HUES64 (cell line): ENCODE data around the gene LMCD1.

Experiments used
- H3K27ac ChIP-seq: 2 replicates; pipeline ENCODE4 v1.7.0; 2013; ENCODE audit warnings: low read depth, low read length, inconsistent platforms
- H3K27me3 ChIP-seq: 2 replicates; pipeline ENCODE4 v1.6.1; 2013; ENCODE audit warnings: mild to moderate bottlenecking, low read length; ENCODE audit not compliant: insufficient read depth
- H3K36me3 ChIP-seq: 2 replicates; pipeline ENCODE4 v1.6.1; 2013; ENCODE audit warnings: mild to moderate bottlenecking, low read length; ENCODE audit not compliant: insufficient read depth
- H3K4me1 ChIP-seq: 2 replicates; pipeline ENCODE4 v1.6.1; 2013; ENCODE audit warnings: mild to moderate bottlenecking, low read length, moderate library complexity; ENCODE audit not compliant: insufficient read depth
- H3K4me3 ChIP-seq: 2 replicates; pipeline ENCODE4 v1.5.1; 2013; ENCODE audit warnings: mild to moderate bottlenecking, low read length, moderate library complexity
- H3K9ac ChIP-seq: 2 replicates; pipeline ENCODE4 v1.6.1; 2013; ENCODE audit warnings: mild to moderate bottlenecking, low read depth, low read length
- H3K9me3 ChIP-seq: 2 replicates; pipeline ENCODE4 v1.6.1; 2013; ENCODE audit warnings: low read depth, low read length; ENCODE audit not compliant: insufficient read depth
- WGBS: fragments of 150-250, 120-280 bp; methylation state at CpG from one replicate; pipeline ENCODE4 v1.1.7; 2013; ENCODE audit warnings: missing lambda C conversion rate; 5-methylcytosine and 5-hydroxymethylcytosine counted together

LMCD1 gene

GRCh38 chr3:8506571-8507061, 5.0 kb downstream of the LMCD1 start:
- Histone ChIP-seq H3K27me3 (no peaks in the 10 kb centered on the region), H3K4me1 (peaks cover 33% of the 10 kb centered on the region), H3K36me3 (peaks cover 7% of the 10 kb centered on the region; the same call in 1 of the 2 replicates), H3K27ac (no peak overlapping the region), H3K9ac (no peak overlapping the region), H3K9me3 (no peaks in the 10 kb centered on the region), H3K4me3 (no peak overlapping the region)
- 95% methylated on average over 6 of the region's 6 CpGs for WGBS

- H3K27ac ChIP-seq = no peak overlapping the region
- 67% methylated on average over 2 of the region's 3 CpGs for WGBS
- peaks cover 28% of the 10 kb centered on the region for H3K4me1 ChIP-seq
- H3K27me3 ChIP-seq = no peaks in the 10 kb centered on the region
- H3K36me3 ChIP-seq = peaks cover 7% of the 10 kb centered on the region; the same call in 1 of the 2 replicates
- H3K9me3 ChIP-seq = no peaks in the 10 kb centered on the region
- H3K9ac ChIP-seq = no peak overlapping the region
- no peak overlapping the region for H3K4me3 ChIP-seq
Observed at GRCh38 chr3:8507496-8507895, 5.9 kb downstream of the LMCD1 start.

DNA sequence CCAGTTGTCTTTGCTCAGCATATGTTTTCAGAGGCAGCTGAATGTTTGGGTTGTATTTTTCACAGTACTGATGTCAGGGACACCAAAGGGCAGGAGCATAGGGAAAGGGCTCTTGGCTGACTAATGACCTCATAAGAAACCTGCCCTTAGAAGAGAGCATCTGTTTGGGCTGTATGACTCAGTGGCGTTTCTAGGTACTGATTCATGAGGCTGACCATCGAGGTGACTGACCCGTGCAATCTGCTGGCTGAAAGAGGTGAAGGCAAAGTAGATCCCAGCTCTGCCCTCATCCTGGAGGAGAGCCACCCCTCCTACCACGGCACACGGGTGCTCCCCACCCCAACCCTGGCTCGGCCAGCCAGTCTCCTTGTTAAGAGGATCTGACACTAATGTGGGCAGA, 8.3 kb downstream of the LMCD1 start:
- Histone ChIP-seq H3K27me3 (no peaks in the 10 kb centered on the region), H3K4me1 (peaks cover 4% of the 10 kb centered on the region), H3K4me3 (no peak overlapping the region), H3K27ac (no peak overlapping the region), H3K36me3 (peaks cover 13% of the 10 kb centered on the region), H3K9me3 (no peaks in the 10 kb centered on the region), H3K9ac (no peak overlapping the region)
- 92% methylated on average over 6 of the region's 6 CpGs for WGBS

DNA sequence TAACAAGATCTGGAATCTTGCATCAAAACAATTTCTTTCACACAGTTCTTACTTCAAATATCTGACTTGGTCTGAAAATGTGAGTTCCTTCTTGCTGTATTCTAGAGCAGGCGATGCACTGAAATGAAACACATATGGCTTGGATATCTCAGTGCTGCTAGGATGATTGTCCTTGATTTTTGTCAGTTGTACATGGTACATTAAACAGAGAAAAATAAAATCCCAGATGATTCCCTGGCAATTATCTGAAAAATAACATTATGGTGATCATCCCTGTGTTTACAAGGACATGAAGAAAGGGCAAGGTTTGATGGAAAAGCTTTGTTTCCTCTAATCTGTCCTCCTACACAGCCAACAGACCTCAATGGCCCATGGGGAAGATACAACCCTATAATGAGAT, 10.6 kb downstream of the LMCD1 start:
- Histone ChIP-seq H3K4me3 (no peak overlapping the region), H3K36me3 (peaks cover 9% of the 10 kb centered on the region), H3K27ac (no peak overlapping the region), H3K9me3 (no peaks in the 10 kb centered on the region), H3K4me1 (no peaks in the 10 kb centered on the region), H3K27me3 (no peaks in the 10 kb centered on the region), H3K9ac (no peak overlapping the region)
- 100% methylated on average over 1 of the region's 1 CpG for WGBS

GRCh38 chr3:8516047-8516661, 14.5 kb downstream of the LMCD1 start:
- H3K36me3 ChIP-seq = peaks cover 6% of the 10 kb centered on the region; the same call in 1 of the 2 replicates
- H3K4me3 ChIP-seq = no peak overlapping the region
- H3K9ac ChIP-seq = no peak overlapping the region
- no peaks in the 10 kb centered on the region for H3K27me3 ChIP-seq
- no peaks in the 10 kb centered on the region for H3K9me3 ChIP-seq
- H3K4me1 ChIP-seq = peaks cover 18% of the 10 kb centered on the region
- H3K27ac ChIP-seq = no peak overlapping the region
- WGBS = 85% methylated on average over 9 of the region's 9 CpGs

DNA sequence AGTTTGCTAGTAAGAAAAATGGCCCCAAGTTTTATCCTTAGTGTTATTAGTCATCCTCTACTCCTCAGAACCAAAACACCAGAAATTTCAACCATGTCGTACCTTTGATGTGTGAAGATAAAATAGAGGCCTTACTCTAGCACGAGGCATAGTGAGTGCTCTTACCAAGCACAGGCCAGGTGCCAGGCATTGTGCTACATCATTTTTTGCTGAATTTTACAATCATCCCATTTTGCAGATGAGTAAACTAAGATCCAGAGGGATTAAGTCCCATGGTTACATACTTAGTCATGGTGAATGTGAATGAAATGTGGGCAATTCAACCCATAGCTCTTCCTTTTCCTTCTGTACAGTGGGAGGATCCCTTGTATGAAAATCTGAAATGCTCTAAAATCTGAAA, 15.2 kb downstream of the LMCD1 start:
- H3K9ac ChIP-seq = no peak overlapping the region
- H3K27ac ChIP-seq = no peak overlapping the region
- peaks cover 18% of the 10 kb centered on the region for H3K4me1 ChIP-seq
- H3K9me3 ChIP-seq = no peaks in the 10 kb centered on the region
- 94% methylated on average over 2 of the region's 2 CpGs for WGBS
- H3K4me3 ChIP-seq = no peak overlapping the region
- peaks cover 6% of the 10 kb centered on the region; the same call in 1 of the 2 replicates for H3K36me3 ChIP-seq
- no peaks in the 10 kb centered on the region for H3K27me3 ChIP-seq

- H3K9me3 ChIP-seq = no peaks in the 10 kb centered on the region
- H3K9ac ChIP-seq = no peak overlapping the region
- WGBS = 95% methylated on average over 1 of the region's 2 CpGs
- peaks cover 18% of the 10 kb centered on the region for H3K4me1 ChIP-seq
- H3K27ac ChIP-seq = no peak overlapping the region
- no peaks in the 10 kb centered on the region for H3K27me3 ChIP-seq
- H3K4me3 ChIP-seq = no peak overlapping the region
- H3K36me3 ChIP-seq = peaks cover 9% of the 10 kb centered on the region
Observed at GRCh38 chr3:8517487-8517886, 15.9 kb downstream of the LMCD1 start.

GRCh38 chr3:8518138-8518537, 16.5 kb downstream of the LMCD1 start:
- no peaks in the 10 kb centered on the region for H3K27me3 ChIP-seq
- H3K4me3 ChIP-seq = no peak overlapping the region
- H3K27ac ChIP-seq = no peak overlapping the region
- H3K36me3 ChIP-seq = peaks cover 15% of the 10 kb centered on the region
- H3K9me3 ChIP-seq = no peaks in the 10 kb centered on the region
- no peak overlapping the region for H3K9ac ChIP-seq
- 90% methylated on average over 2 of the region's 2 CpGs for WGBS
- H3K4me1 ChIP-seq = peaks cover 18% of the 10 kb centered on the region

DNA sequence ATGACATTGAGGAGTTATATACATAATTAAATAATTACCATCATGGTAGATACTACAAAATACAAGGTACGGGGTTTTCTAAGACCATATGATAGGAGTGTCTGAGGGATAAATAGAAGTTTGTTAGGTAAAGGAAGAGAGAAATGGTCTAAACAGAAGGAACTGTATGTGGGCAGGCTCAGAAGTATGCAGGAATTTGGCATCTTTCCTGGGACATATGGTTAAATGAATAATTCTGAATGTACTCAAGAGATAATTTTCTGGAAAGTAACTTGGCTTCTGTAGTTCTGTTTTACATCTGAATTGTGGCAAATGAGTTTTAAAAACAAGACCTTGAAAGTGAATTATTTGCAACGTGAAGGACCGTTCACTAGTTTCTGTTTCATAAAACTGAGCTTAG, 17.5 kb downstream of the LMCD1 start:
- Histone ChIP-seq H3K36me3 (peaks cover 15% of the 10 kb centered on the region), H3K27me3 (no peaks in the 10 kb centered on the region), H3K9me3 (no peaks in the 10 kb centered on the region), H3K9ac (no peak overlapping the region), H3K4me3 (no peak overlapping the region), H3K27ac (no peak overlapping the region), H3K4me1 (peaks cover 18% of the 10 kb centered on the region)
- 86% methylated on average over 3 of the region's 3 CpGs for WGBS

- no peak overlapping the region for H3K9ac ChIP-seq
- H3K4me1 ChIP-seq = peaks cover 18% of the 10 kb centered on the region
- WGBS = 59% methylated on average over 2 of the region's 2 CpGs
- H3K27me3 ChIP-seq = no peaks in the 10 kb centered on the region
- H3K9me3 ChIP-seq = no peaks in the 10 kb centered on the region
- H3K4me3 ChIP-seq = no peak overlapping the region
- H3K36me3 ChIP-seq = peaks cover 10% of the 10 kb centered on the region; the same call in 1 of the 2 replicates
- H3K27ac ChIP-seq = no peak overlapping the region
Observed at GRCh38 chr3:8519774-8520448, 18.3 kb downstream of the LMCD1 start.

- Histone ChIP-seq H3K36me3 (peaks cover 10% of the 10 kb centered on the region; the same call in 1 of the 2 replicates), H3K9ac (no peak overlapping the region), H3K4me1 (peaks cover 18% of the 10 kb centered on the region), H3K27ac (no peak overlapping the region), H3K27me3 (no peaks in the 10 kb centered on the region), H3K9me3 (no peaks in the 10 kb centered on the region), H3K4me3 (no peak overlapping the region)
- 91% methylated on average over 9 of the region's 9 CpGs for WGBS
Observed at GRCh38 chr3:8520816-8521403, 19.3 kb downstream of the LMCD1 start.
